Keratinocyte (primary cell): ENCODE data around the gene CTNNA3.

Experiments
- EZH2 ChIP-seq: IDR thresholded peaks from one replicate; pipeline ENCODE4 v1.6.1; 2012; ENCODE audit warnings: inconsistent platforms, mild to moderate bottlenecking, low read length, moderate library complexity
- TF ChIP-seq, protein P1 (sequence below), 3 experiments: IDR thresholded peaks in 1 of 3; conservative IDR thresholded peaks in 1 of 3; optimal IDR thresholded peaks in 1 of 3; 2 replicates in 2 of 3; 3 replicates in 1 of 3; pipeline versions ENCODE3 to v1.5.1; 2011; ENCODE audit warnings: low read length in 3 of 3, mild to moderate bottlenecking in 3 of 3, moderate library complexity in 2 of 3, control low read depth in 1 of 3, inconsistent platforms in 1 of 3; ENCODE audit not compliant: insufficient read depth in 2 of 3; ENCODE audit errors: extremely low read depth in 1 of 3

- TF ChIP-seq EZH2 = no peak
- TF ChIP-seq, protein P1, sequence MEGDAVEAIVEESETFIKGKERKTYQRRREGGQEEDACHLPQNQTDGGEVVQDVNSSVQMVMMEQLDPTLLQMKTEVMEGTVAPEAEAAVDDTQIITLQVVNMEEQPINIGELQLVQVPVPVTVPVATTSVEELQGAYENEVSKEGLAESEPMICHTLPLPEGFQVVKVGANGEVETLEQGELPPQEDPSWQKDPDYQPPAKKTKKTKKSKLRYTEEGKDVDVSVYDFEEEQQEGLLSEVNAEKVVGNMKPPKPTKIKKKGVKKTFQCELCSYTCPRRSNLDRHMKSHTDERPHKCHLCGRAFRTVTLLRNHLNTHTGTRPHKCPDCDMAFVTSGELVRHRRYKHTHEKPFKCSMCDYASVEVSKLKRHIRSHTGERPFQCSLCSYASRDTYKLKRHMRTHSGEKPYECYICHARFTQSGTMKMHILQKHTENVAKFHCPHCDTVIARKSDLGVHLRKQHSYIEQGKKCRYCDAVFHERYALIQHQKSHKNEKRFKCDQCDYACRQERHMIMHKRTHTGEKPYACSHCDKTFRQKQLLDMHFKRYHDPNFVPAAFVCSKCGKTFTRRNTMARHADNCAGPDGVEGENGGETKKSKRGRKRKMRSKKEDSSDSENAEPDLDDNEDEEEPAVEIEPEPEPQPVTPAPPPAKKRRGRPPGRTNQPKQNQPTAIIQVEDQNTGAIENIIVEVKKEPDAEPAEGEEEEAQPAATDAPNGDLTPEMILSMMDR (optimal IDR thresholded peaks at IDR 0.05 in 1 of 3, IDR thresholded peaks at IDR 0.05 in 1 of 3, conservative IDR thresholded peaks at IDR 0.05 in 1 of 3; ENCODE audit: extremely low read depth in 1 of 3, insufficient read depth in 2 of 3, low read length in 3 of 3) = no peak
Observed at GRCh38 chr10:66534866-66535265, 1161.1 kb downstream of the CTNNA3 start.
